ENCODE data around the gene GABRD. TPM values are rescaled to one million over a fixed set of nuclear protein-coding genes. Genes with fewer than 3 reads are reported as not detected.
A peak's percentile ranks its signal among the peaks of the same experiment; 100 is the strongest.

Gene GABRD
- total and polyA plus RNA-seq, 2 of the 13 experiments (the other 11 are each of a cell fraction or from before 2014, with no cell fraction given), result not detected

GRCh38 chr1:1971017-1971416 is 48.1 kb upstream of the GABRD start:
- Histone ChIP-seq H3K79me2 (ENCODE audit: insufficient read depth, low read length) (no peaks in the 10 kb centered on the region), H3K36me3 (replicated peaks in 1 of 2; ENCODE audit: control insufficient read depth in 1 of 2, insufficient read depth in 2 of 2, low read length in 2 of 2) (no peaks in the 10 kb centered on the region), H3K9me3 (ENCODE audit: low read length) (no peaks in the 10 kb centered on the region), H3K9ac (ENCODE audit: insufficient read depth, low read depth, low read length) (no peak overlapping the region), H3K4me2 (ENCODE audit: low read depth, low read length) (no peak overlapping the region), H3K27me3 (ENCODE audit: control insufficient read depth in 1 of 2, insufficient read depth in 2 of 2, low read length in 2 of 2) (peaks cover 16 to 60% of the 10 kb centered on the region in 2 experiments; a peak in 4 of 5 replicates), H4K20me1 (ENCODE audit: insufficient read depth, low read length) (no peaks in the 10 kb centered on the region), H3K27ac (ENCODE audit: extremely low read length, insufficient read depth, low read length) (no peak overlapping the region), H3K4me3 (replicated peaks in 1 of 3; ENCODE audit: insufficient read depth in 1 of 3, low read depth in 2 of 3, low read length in 3 of 3) (no peak overlapping the region), H2AFZ (ENCODE audit: low read length) (no peak overlapping the region), H3K4me1 (ENCODE audit: insufficient read depth, low read length) (no peaks in the 10 kb centered on the region)
- CTCF ChIA-PET (ENCODE audit: low intra/inter-chr PET ratio, low total read pairs), result no interaction called here
- 65% methylated on average over 17 of the region's 17 CpGs for WGBS (ENCODE audit: low lambda C conversion rate)
- POLR2A ChIA-PET, result no interaction called here
- intact Hi-C loops (cut with micrococcal nuclease; ENCODE audit: unreplicated experiment), result no loop called here
- no peak for ATAC-seq
- TF ChIP-seq ETV5 (CRISPR knock-in tag; IDR thresholded peaks at IDR 0.05; ENCODE audit: borderline replicate concordance), result no peak
- TF ChIP-seq CREBL2 (CRISPR knock-in tag; IDR thresholded peaks at IDR 0.05; ENCODE audit: borderline replicate concordance), result no peak
- TF ChIP-seq MNT (IDR thresholded peaks at IDR 0.05), result peak; percentile 94
- no peak for TF ChIP-seq GTF2F1 (IDR thresholded peaks at IDR 0.05; ENCODE audit: low read length)
- no peak for DNase-seq (ENCODE audit: low spot score)
- no TSS peak for BruUV-seq (replicated peaks)
- no peak for FAIRE-seq
- in situ Hi-C loops (cut with HindIII; ENCODE audit: extremely low pct_ligation_motif_present, low pct_unique_long_range_greater_than_20kb), result no loop called here

GRCh38 chr1:1971688-1972087 is 47.5 kb upstream of the GABRD start:
- in situ Hi-C loops (cut with HindIII; ENCODE audit: extremely low pct_ligation_motif_present, low pct_unique_long_range_greater_than_20kb) (no loop called here), intact Hi-C loops (cut with micrococcal nuclease; ENCODE audit: unreplicated experiment) (no loop called here)
- H3K79me2 ChIP-seq (ENCODE audit: insufficient read depth, low read length), result no peaks in the 10 kb centered on the region
- H3K27ac ChIP-seq (ENCODE audit: extremely low read length, insufficient read depth, low read length), result no peak overlapping the region
- no peaks in the 10 kb centered on the region for H3K36me3 ChIP-seq (replicated peaks in 1 of 2; ENCODE audit: control insufficient read depth in 1 of 2, insufficient read depth in 2 of 2, low read length in 2 of 2)
- CTCF ChIA-PET (ENCODE audit: low intra/inter-chr PET ratio, low total read pairs), result no interaction called here
- no peaks in the 10 kb centered on the region for H3K9me3 ChIP-seq (ENCODE audit: low read length)
- no peaks in the 10 kb centered on the region for H4K20me1 ChIP-seq (ENCODE audit: insufficient read depth, low read length)
- BruUV-seq (replicated peaks), result no TSS peak
- no peak overlapping the region for H3K9ac ChIP-seq (ENCODE audit: insufficient read depth, low read depth, low read length)
- H3K27me3 ChIP-seq (ENCODE audit: control insufficient read depth in 1 of 2, insufficient read depth in 2 of 2, low read length in 2 of 2), result peaks cover 16 to 60% of the 10 kb centered on the region in 2 experiments; a peak in 4 of 5 replicates
- no peaks in the 10 kb centered on the region for H3K4me1 ChIP-seq (ENCODE audit: insufficient read depth, low read length)
- no peak overlapping the region for H2AFZ ChIP-seq (ENCODE audit: low read length)
- H3K4me2 ChIP-seq (ENCODE audit: low read depth, low read length), result no peak overlapping the region
- H3K4me3 ChIP-seq (replicated peaks in 1 of 3; ENCODE audit: insufficient read depth in 1 of 3, low read depth in 2 of 3, low read length in 3 of 3), result no peak overlapping the region
- POLR2A ChIA-PET, result no interaction called here
- DNase-seq (ENCODE audit: low spot score) (no peak), ATAC-seq (no peak), FAIRE-seq (no peak)
- TF ChIP-seq GFI1 (CRISPR knock-in tag; IDR thresholded peaks at IDR 0.05; ENCODE audit: borderline replicate concordance) (no peak), BCL3 (CRISPR knock-in tag; IDR thresholded peaks at IDR 0.05) (no peak), RFXAP (CRISPR knock-in tag; IDR thresholded peaks at IDR 0.05; ENCODE audit: borderline replicate concordance) (no peak), NCOR1 (IDR thresholded peaks at IDR 0.05; ENCODE audit: borderline replicate concordance, low read length) (no peak), ATF3 (CRISPR knock-in tag; IDR thresholded peaks at IDR 0.05) (no peak), ZNF280B (CRISPR knock-in tag; IDR thresholded peaks at IDR 0.05; ENCODE audit: borderline replicate concordance) (no peak), ZNF781 (CRISPR knock-in tag; IDR thresholded peaks at IDR 0.05; ENCODE audit: borderline replicate concordance, not compliant biosample characterization) (no peak), ZNF468 (CRISPR knock-in tag; IDR thresholded peaks at IDR 0.05) (no peak), SUZ12 (IDR thresholded peaks at IDR 0.05; ENCODE audit: low read depth, low read length) (no peak)
- 75% methylated on average over 17 of the region's 21 CpGs for WGBS (ENCODE audit: low lambda C conversion rate)

Data from HepG2 (cell line).